GM18951 (cell line): Measurements from ENCODE around the gene MKRN1.

ENCODE experiments used
- POLR2A ChIP-seq: IDR thresholded peaks from 4 replicates; pipeline ENCODE4 v1.6.1; 2011; ENCODE audit warnings: mild to moderate bottlenecking; ENCODE audit not compliant: insufficient read length, insufficient read depth; ENCODE audit errors: extremely low read depth
- in situ Hi-C: fragments of 300-500 bp; cut with MboI; formaldehyde crosslinking; loops from one replicate; pipeline ENCODE4 v1.12.0; 2022; ENCODE audit warnings: low sequenced_read_pairs, mixed read lengths, inconsistent platforms; ENCODE audit not compliant: unreplicated experiment

The MKRN1 gene

GRCh38 chr7:140415361-140415760 lies 63.9 kb downstream of the MKRN1 start:
- no peak for TF ChIP-seq POLR2A
- in situ Hi-C loops: no loop called here

DNA sequence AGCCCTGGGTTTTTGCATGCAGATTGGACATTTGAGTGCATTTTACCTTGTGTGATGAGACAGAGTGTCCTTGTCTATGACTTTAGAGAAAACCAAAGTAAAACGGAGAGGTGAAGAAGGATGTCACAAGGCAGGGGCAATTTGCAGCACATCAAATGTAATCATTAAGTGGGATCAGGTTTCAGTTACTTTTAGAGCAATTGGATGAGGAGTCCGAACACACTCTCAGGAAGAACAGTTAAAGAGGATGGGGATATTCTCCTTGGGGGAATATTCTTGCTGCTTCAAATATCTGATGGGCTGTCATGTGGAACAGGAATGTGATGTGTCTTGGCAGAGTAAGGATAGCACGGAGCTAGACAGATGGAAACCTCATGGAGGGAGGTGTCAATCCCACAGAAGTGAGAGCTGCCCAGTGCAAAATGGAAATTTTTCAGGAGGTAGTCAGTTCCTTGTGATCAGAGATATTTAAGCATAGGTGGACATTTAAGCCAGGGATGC lies 74.7 kb downstream of the MKRN1 start:
- in situ Hi-C loops: no loop called here

GRCh38 chr7:140403878-140404564 lies 75.3 kb downstream of the MKRN1 start, which contains the start of gene RAB19:
Gene RAB19, plus strand, starts transcription at chr7:140404058. Its CDS starts 3,589 bp downstream, at chr7:140407647.
- in situ Hi-C loops: no loop called here
- TF ChIP-seq POLR2A: no peak

More for the DNA sequence above, 74.7 kb downstream of the MKRN1 start:
- TF ChIP-seq POLR2A: no peak
